Ecto neural progenitor cell (in vitro differentiated cells): ENCODE measurements around the gene CBLC.
"Not testable (repeated sequence)": the region's sequence is repeated elsewhere in the genome, so short reads cannot be mapped to it uniquely, and the experiment has no call there.

Source experiments
- DNase-seq: peaks from one replicate; pipeline ENCODE4 v3.0.0-alpha.2; 2018; ENCODE audit warnings: low spot score

The CBLC gene

DNA sequence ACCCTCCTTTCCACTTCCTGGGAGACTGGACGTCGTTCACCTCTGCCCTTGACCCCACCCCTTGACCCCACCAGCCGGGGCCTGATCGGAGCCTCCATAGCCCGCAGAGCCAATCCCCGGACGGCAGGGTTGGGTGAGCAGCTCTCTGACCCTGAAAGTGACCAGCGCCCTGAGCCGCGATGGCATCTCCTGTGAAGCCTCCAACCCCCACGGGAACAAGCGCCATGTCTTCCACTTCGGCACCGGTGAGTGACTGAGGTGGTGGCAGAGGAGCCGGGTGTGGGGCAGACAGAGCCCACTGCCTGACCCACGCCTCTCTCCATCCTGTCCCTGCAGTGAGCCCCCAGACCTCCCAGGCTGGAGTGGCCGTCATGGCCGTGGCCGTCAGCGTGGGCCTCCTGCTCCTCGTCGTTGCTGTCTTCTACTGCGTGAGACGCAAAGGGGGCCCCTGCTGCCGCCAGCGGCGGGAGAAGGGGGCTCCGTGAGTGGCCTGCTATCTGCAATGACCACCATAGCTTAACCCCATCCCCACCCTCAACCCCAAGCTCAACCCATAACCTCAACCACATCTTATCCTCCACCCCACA is 41.6 kb downstream of the CBLC start:
- DNase-seq, result no peak

DNA sequence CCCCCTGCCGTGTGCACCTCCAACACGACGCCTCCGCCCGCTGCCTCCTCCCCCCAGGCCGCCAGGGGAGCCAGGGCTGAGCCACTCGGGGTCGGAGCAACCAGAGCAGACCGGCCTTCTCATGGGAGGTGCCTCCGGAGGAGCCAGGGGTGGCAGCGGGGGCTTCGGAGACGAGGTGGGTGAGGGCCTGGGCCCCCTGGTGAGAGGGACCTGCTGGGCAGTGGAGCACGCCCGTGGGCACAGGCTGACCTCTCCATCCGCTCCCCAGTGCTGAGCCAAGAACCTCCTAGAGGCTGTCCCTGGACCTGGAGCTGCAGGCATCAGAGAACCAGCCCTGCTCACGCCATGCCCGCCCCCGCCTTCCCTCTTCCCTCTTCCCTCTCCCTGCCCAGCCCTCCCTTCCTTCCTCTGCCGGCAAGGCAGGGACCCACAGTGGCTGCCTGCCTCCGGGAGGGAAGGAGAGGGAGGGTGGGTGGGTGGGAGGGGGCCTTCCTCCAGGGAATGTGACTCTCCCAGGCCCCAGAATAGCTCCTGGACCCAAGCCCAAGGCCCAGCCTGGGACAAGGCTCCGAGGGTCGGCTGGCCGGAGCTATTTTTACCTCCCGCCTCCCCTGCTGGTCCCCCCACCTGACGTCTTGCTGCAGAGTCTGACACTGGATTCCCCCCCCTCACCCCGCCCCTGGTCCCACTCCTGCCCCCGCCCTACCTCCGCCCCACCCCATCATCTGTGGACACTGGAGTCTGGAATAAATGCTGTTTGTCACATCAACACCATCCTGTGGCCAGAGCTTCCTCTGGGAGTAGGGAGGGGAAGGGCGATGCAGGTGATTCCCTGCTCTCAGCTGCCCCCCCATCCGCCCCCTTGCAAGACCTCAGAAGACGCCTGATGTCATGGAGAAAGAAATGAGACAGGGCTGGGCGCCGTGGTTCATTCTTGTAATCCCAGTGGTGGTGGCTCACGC is 43.2 kb downstream of the CBLC start:
- no peak for DNase-seq

DNA sequence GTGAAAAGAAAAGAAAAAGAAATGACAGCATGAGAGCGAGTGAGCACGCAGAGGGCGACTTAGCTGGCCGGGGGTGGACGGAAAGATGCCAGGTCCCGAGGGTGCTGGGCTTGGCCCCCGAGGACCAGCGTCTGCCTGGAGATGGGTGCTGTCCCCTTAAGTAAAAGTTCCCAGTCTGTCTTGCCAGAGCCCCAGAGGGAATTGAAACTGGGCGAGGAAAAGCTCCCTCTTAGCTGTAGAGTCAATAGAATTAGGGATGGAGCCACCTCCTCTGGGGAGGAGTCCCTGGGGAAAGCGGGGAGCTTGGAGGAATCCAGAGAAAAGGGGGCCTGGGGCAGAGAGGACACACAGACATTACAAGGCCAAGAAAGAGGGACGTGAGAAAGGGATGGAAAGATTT is 44.5 kb downstream of the CBLC start:
- no peak for DNase-seq

DNA sequence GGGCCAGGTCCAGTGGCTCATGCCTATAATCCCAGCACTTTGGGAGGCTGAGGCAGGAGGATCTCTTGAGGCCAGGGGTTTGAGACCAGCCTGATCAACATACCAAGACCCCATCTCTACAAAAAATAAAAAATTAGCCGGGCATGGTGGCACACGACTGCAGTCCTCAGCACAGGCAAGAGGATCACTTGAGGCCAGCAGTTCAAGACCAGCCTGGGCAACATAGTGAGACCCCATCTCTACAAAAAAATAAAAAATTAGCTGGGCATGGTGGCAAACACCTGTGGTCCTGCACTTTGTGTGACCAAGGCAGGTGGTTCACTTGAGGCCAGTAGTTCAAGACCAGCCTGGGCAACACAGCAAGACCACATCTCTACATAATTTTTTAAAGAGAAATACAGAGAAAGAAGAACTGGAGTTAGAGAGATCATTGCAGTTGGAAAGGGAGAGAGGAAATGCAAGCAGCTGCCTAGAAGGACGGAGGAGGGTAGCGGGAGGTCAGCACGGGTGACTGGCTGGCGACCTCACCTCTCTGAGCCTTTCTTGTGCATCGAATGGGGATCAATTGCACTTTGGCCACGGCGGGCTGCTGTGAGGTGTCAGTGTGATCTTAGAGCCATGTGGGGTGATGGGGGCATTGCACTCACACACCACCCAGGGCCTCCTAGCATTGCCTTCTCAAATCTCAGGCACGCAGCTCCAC is 45.1 kb downstream of the CBLC start:
- DNase-seq, result no peak

DNA sequence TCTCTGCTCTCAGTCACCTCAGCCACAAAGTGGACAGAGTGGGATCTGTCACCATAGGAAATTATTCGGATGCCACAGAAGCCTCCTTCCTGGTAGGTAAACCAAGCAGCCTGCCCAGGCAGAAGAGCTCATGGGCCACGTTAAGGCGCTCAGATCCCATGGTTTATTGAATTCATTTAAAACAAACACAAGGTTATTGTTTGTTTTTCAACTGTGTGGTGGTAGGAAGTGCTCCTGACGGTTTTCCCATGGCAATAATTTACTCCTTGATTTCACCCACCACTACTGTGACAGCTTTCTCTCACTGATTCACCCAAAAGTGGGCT is 45.6 kb downstream of the CBLC start:
- DNase-seq, result no peak

DNA sequence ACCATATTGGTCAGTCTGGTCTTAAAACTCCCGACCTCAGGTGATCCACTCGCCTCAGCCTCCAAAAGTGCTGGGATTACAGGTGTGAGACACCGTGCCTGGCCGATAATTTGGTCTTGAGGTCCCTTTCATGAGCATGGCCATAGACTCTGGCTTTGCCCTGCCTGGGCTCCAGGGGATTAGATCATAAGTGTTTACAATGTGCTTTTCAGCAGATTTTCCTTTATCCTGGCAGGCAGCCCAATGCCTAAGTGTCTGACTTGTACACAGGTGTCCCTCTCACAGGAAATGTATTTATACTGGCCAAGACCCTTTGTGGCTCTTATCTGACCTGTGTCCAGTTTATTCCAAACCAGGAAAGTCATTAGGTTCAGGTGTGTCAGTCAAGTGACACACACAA is 47.1 kb downstream of the CBLC start:
- no peak for DNase-seq

DNA sequence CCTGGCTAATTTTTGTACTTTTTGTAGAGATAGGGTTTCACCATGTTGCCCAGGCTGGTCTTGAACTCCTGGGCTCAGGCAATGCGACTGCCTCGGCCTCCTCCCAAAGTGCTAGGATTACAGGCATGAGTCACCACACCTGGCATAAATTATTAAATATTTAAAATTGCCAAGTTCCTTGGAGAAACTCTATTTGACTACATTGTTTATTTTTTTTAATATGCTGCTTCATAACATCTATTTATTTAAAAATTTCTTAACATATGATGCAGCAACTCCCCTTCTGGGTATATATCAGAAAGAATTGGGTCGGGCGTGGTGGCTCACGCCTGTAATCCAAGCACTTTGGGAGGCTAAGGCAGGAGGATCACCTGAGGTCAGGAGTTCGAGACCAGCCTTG is 55.2 kb downstream of the CBLC start:
- not testable (repeated sequence) for DNase-seq

DNA sequence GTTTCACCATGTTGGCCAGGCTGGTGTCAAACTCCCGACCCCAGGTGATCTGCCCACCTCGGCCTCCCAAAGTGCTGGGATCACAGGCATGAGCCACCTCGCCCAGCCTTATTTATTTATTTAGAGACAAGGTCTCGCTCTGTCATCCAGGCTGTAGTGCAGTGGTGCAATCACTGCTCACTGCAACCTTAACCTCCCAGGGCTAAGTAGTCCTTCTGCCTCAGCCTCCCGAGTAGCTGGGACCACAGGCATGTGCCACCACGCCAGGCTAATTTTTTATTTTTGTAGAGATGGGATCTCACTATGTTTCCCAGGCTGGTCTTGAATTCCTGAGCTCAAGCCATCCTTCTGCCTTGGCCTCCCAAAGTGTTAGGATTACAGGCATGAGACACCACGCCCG is 56.7 kb downstream of the CBLC start:
- DNase-seq, result not testable (repeated sequence)

DNA sequence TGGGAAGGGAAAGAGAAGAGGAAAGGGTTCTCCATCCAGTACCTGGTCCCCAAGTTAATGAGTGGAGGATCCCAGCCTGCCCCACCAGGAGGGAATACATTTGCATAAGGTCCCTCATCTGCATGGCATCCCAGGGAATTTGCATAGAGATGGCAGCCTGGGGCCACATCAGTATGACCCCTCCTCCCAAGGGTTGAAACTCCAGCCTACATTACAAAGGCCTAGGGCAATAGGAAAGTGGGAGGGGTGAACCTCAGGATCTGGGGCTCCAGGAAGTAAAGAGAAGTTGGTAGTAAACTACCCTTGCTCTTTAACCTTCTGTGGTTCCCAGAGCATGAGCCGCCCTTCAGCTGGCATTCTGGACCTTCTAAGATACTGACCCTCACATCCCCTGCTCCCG is 61.6 kb downstream of the CBLC start:
- no peak for DNase-seq

DNA sequence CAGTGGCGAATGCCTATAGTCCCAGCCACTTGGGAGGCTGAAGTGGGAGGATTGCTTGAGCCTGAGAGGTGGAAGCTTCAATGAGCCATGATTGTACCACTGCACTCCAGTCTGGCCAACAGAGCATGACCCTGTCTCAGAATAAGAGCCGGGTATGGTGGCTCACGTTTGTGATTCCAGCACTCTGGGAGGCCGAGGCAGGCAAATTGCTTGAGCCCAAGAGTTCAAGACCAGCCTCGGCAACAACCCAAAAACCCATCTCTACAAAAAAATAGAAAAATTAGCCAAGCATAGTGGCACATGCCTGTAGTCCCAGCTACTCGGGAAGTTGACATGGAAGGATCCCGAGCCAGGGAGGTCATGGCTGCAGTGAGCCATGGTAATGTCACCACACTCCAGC is 63.1 kb downstream of the CBLC start:
- no peak for DNase-seq

DNA sequence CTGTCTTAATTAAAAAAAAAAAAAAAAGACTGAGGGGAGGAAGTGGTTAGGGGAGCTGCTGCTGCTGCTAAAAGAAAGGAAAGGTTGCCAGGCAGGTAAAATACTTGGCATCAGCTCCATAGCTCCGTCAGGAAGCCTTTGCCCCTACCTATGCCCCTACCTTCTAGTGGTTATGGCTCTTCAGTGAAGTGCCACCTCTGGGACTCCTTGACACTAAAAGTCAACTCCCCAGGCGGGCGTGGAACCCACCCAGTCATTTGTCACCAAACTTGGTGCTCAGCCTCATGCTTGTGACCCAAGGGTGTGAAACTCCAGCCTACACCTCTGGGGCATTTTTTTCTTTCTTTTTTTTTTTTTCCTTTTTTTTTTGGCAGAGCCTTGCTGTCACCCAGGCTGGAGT is 63.5 kb downstream of the CBLC start:
- no peak for DNase-seq

DNA sequence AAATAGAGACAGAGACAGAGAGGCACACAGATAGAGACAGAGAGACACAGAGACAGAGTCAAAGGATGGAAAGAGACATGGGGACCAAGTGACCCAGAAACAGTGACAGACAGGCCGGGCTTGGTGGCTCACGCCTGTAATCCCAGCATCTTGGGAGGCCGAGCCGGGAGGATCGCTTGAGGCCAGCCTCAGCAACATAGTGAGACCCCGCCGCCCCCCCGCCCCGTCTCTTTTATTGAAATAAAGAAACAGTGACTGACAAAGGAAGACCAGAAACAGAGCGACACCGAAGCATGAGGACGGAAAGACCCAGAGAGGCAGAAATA is 67.6 kb downstream of the CBLC start:
- no peak for DNase-seq

DNA sequence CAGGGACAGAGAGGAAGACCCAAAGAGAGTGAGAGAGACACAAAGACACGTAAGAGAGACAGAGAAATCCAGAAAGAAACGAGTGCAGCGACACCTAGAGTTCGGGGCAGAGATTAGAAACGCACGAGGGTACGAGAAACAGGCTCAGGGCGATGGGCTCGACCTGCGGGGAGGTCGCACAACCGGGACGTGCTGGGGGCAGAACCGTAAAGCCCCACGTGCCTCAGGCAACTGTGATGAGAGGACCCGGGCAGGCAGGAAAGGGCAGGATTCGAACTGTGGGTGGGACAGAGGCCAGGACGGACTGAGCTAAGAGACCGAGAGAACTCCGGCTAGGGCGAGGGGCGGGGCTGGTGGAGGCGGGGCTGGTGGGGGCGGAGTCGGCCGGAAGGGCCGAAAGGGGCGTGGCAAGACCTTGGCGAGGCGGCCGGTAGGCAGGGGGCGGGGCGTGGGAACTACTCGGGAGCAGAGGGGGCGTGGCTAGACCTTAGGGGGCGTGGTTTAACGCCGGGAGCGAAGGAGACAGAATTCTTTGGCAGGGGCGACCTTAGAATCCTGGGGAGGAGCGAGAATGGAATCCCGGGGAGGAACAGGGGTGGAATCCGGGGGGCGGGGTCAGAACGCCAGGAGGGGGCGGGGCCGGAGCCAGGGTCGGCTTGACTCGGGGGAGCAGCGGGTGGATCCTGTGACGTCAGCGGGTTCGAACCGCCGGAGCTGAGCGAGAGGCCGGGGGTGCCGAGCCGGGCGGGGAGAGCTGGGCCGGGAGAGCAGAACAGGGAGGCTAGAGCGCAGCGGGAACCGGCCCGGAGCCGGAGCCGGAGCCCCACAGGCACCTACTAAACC is 68.1 kb downstream of the CBLC start, which contains the start of gene NECTIN2:
NECTIN2 (plus strand) TSS at position 686 of the 843 bp plus-strand sequence. CDS start 229 bp downstream, outside the sequence.
- peak; percentile 100 for DNase-seq

DNA sequence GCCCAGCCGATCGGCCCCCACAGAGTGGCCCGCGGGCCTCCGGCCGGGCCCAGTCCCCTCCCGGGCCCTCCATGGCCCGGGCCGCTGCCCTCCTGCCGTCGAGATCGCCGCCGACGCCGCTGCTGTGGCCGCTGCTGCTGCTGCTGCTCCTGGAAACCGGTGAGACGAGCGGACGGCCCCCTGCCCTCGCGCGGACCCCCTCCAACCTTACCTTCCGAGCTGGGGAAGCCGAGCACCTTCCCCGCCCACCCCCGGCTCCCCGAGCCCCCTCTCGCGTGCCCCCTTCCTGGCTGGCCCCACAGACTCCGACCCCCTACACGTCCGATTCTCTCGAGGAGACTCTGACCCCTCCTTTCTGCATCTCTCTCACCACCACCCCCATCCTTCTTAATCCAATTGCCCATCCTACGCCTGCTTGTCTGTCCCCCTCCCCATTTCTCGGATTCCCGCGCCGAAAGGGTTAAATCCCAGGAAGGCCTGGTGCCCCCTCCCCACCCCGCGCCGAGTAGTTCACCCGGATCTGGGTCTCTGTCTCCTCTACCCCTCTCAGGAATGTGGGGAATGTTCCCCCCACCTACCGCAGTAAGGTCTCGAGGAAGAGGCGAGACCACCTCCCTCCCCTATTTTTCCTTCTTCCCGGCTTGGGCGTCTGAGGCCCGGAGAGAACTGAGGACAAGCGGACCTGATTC is 68.9 kb downstream of the CBLC start:
- peak; percentile 86 for DNase-seq

DNA sequence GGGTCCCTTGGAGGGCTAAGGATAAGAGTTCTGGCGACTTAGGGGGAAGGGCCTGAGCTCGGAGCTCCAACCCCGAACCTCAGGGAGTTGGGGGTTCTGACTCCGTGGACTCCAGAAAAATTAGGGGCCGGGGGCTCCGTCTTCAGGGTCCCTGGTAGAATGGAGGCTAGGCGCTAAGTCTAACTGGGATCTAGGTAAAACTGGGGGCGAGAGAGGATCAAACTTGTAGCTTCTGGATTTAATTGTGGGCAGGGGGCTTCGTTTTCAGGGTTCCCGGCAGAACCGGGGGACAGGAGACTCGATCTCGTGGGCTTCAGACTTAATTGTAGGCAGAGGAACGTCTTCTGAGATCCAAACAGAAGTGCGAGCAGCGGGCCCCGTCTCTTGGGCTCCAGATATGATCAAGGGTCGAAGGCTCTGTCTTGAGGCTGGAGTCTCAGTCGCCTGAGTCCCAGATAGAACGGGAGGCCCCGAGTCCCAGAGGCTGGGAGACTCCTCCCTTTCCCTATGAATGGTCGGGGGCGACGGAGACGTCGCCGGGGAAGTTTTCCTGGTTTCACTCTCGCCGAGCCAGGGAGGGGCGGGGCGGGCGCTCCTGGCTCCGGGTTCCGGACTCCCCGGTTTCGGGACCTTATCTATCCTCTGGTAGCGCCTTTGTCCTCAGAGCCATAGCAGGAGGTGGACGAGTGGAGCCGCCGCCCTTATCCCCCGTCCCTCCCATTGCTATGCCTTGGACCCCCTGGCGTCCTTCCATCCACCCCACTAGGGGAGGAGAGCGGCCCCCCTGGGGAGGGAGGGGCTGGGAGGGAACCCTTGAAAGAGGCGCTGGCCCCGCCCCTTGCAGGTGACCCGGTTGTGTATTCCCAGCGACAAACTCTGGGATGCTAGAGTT is 69.7 kb downstream of the CBLC start:
- peak; percentile 74 for DNase-seq

DNA sequence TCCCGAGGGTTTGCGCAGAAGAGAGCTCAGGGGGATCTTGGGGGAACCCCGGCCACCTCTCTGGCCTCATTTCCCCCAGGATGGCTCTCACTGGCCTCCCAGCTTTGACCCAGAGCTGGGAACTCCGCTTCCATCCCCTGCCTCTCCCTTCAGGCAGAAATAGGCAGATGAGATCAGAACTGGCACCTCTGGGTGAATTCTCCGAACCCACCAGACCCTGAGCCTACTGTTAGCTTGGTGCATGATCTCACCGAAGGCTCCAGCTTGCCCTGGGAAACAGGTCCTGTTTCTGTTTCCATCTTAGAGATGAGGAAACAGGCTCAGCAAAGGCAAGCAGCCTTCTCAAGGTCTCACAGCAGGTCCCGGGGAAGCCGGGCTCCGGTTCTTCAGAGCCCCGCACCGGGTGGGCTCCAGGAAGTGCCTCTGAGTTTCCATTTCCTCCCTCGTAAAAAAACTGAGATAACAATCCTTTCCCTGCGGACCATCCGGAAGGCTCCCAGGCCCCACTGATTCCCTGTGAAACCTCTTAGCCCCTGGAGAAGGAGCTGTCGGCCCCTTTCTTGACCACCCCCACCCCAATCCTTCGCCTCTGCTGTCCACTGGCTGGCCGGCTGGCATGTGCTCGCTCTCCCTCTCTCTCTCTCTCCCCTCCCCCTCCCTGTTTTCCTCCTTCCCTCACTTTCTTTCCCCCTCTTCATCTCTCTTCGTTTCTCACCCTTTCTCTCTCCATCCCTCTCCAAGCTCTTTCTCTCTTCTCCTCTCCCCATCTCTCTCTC is 70.5 kb downstream of the CBLC start:
- DNase-seq, result peak; percentile 68

DNA sequence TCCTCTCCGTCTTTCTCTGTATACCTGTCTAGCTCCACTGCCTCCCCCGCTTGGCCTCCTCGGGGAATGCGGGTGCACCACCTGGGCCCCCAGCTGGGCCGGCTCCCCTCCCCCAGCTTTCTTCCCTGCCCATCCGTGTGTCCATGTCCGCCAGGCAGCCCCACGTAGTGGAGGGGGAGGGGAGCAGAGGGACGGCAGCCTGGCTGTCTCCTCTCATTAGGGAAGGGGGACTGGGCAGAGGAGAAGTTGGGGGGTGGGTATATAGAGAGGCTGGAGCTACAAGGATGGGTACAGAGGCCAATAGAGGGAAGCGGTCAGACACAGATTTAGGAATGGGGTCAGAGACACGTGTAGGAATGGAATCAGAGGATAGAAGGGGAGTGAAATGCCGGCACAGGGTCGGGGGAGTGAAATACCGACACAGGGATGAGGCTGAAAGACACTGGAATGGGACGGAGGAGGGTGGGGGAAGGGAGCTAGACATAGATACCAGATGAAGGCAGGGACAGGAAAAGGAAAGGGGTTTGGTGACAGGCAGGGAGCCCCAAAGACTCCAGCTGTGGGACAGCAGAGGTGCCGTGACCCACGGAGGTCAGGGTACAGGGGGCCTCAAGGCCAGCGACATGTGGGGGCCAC is 71.2 kb downstream of the CBLC start:
- peak; percentile 63 for DNase-seq
